Left ventricle myocardium inferior (tissue), 1 donor: ENCODE measurements around the gene CNOT10. TPM values are rescaled to one million over a fixed set of nuclear protein-coding genes. Genes with fewer than 3 reads are reported as not detected.

Experiments used
- DNase-seq: peaks from one replicate; pipeline ENCODE4 v3.0.0-alpha.2; 2020
- H3K27ac ChIP-seq: fragments of 200-600 bp; replicated peaks from 2 replicates; pipeline ENCODE4 v1.8.0; 2021
- H3K27me3 ChIP-seq: fragments of 200-600 bp; 2 replicates; pipeline ENCODE4 v1.8.0; 2021; ENCODE audit warnings: low read depth
- H3K36me3 ChIP-seq: fragments of 200-600 bp; 2 replicates; pipeline ENCODE4 v1.8.0; 2021
- H3K4me1 ChIP-seq: fragments of 200-600 bp; 2 replicates; pipeline ENCODE4 v1.8.0; 2021
- H3K4me3 ChIP-seq: fragments of 200-600 bp; 2 replicates; pipeline ENCODE4 v1.8.0; 2021; ENCODE audit warnings: mild to moderate bottlenecking, moderate library complexity
- H3K9me3 ChIP-seq: fragments of 200-600 bp; replicated peaks from 2 replicates; pipeline ENCODE4 v1.8.0; 2021
- intact Hi-C: fragments of 100-400 bp; cut with micrococcal nuclease; formaldehyde crosslinking; loops from one replicate; pipeline ENCODE4 v1.11.0; 2022
- total RNA-seq: library from RNA; stranded (reverse); fragmentation: NEBNext Ultra II Directional; extraction: Animal tissue kit (Norgen Biotek cat#: 25700); gene quantifications from one replicate; pipeline ENCODE4 v1.2.1, GENCODE V29; 2021
- TF ChIP-seq, protein P1 (sequence below): fragments of 200-600 bp; IDR thresholded peaks from 2 replicates; pipeline ENCODE4 v1.8.0; 2021; ENCODE audit warnings: antibody characterized with exemption, mild to moderate bottlenecking, borderline replicate concordance
- donor health status: DM: no; HTN: yes; CAD: no; lungs with severe emphysema.

CNOT10 gene
- total RNA-seq, 1 donor from 2014 or later = 14.6 TPM

DNA sequence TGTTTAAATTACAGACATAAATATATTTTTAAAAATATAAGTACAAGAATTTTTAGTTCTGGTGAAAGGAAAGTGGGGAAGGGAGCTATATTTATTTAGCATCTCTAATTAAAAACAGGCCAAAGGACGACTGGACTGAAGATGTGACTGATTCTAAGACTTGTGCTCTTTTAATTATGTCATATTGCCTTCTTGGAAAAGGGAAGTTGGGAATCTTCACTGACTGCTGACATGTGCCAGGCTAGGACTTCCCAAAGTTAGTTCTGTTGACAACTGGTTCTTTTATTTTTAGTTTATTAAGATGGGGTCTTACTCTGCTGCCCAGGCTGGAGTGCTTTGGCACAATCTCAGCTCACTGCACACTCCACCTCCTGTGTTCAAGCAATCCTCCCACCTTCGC lies 13.5 kb downstream of the CNOT10 start:
- no peak for DNase-seq
- Histone ChIP-seq H3K9me3 (no peaks in the 10 kb centered on the region), H3K4me1 (no peaks in the 10 kb centered on the region), H3K4me3 (no peak overlapping the region), H3K27me3 (no peaks in the 10 kb centered on the region), H3K36me3 (peaks cover 3% of the 10 kb centered on the region), H3K27ac (no peak overlapping the region)
- TF ChIP-seq, protein P1, sequence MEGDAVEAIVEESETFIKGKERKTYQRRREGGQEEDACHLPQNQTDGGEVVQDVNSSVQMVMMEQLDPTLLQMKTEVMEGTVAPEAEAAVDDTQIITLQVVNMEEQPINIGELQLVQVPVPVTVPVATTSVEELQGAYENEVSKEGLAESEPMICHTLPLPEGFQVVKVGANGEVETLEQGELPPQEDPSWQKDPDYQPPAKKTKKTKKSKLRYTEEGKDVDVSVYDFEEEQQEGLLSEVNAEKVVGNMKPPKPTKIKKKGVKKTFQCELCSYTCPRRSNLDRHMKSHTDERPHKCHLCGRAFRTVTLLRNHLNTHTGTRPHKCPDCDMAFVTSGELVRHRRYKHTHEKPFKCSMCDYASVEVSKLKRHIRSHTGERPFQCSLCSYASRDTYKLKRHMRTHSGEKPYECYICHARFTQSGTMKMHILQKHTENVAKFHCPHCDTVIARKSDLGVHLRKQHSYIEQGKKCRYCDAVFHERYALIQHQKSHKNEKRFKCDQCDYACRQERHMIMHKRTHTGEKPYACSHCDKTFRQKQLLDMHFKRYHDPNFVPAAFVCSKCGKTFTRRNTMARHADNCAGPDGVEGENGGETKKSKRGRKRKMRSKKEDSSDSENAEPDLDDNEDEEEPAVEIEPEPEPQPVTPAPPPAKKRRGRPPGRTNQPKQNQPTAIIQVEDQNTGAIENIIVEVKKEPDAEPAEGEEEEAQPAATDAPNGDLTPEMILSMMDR = no peak
- intact Hi-C loops = no loop called here

DNA sequence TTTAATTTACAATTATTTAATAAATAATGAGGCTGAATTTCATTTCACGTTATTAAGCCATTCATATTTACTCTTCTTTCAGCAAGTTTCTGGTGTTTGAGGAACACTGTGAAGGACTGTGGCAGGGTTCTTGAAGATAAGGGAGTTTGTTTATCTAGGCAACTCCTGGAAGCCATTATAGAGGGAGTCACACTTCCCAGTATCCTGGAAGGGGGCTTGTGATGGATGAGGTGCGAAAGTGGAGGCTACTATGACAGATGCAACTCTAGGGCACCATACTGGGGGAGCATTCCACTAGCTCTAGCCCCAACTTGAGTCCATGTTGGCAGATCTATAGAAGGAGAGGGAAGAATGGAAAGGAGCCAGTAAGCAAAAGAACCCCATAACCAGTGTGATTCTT lies 14.4 kb downstream of the CNOT10 start:
- Histone ChIP-seq H3K4me3 (no peak overlapping the region), H3K27me3 (no peaks in the 10 kb centered on the region), H3K9me3 (no peaks in the 10 kb centered on the region), H3K27ac (no peak overlapping the region), H3K36me3 (no peaks in the 10 kb centered on the region), H3K4me1 (no peaks in the 10 kb centered on the region)
- TF ChIP-seq, protein P1 = no peak
- intact Hi-C loops = no loop called here
- no peak for DNase-seq

DNA sequence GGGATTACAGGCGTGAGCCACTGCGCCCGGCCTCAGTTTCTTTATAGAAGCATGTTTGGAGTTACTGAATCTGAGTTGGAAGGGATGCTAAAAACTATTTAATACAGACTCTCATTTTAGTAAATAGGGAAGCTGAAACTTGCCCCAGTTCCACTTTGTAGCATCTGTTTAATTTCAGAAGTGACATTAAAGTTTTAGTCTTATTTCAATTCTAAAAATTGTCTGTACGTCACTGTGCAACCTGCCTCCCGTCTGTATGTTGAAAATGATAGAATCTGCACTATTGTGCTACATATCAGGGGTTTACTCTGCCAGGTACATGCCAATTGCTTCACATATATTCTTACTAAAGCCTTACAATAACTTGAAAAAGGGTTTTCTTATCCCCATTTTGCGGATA lies 15.3 kb downstream of the CNOT10 start:
- Histone ChIP-seq H3K4me1 (peaks cover 2% of the 10 kb centered on the region), H3K36me3 (no peaks in the 10 kb centered on the region), H3K9me3 (no peaks in the 10 kb centered on the region), H3K4me3 (no peak overlapping the region), H3K27ac (no peak overlapping the region), H3K27me3 (no peaks in the 10 kb centered on the region)
- intact Hi-C loops = no loop called here
- TF ChIP-seq, protein P1 = no peak
- no peak for DNase-seq

DNA sequence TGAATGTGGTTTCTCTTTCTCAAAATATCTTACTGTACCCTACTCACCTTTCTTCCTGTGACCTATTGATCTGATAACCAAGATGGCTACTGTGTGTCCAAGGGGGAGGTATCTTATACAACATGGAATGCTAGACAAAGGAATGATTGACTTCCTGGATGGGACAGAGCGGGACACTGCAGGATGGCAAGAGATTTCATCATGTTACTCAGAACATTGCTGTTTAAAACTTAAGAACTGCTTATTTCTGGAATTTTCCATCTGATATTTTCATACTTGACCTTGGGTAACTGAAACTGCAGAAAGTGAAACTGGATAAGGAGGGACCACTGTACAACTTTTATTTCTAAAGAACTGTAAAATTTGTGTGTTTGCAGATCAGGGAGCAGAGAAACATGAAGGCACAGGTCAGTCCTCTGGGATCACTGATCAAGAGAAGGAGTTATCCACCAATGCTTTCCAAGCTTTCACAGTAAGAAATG lies 18.5 kb downstream of the CNOT10 start:
- no peaks in the 10 kb centered on the region for H3K27me3 ChIP-seq
- no peaks in the 10 kb centered on the region for H3K9me3 ChIP-seq
- TF ChIP-seq, protein P1 = no peak
- intact Hi-C loops = no loop called here
- no peak overlapping the region for H3K27ac ChIP-seq
- H3K36me3 ChIP-seq = no peaks in the 10 kb centered on the region
- DNase-seq = no peak
- peaks cover 11% of the 10 kb centered on the region for H3K4me1 ChIP-seq
- no peak overlapping the region for H3K4me3 ChIP-seq

DNA sequence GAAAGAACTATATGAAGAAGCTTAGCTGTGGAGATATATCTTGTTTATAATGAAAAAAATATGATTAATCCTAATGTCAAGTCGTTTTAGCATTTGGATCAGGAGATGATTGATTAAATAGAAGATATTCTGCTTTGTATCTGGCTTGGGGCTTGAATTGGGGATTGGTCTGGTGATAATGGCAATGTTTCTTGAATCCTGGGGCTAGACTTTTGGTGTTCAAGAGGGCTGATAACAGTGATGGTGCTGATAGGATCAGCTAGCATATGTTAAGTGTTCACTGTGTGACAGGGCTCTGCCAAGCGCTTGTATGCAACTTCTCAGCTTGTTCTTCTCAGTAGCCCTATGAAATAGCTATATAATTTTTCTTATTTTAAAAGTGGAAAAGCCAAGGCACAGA lies 20.2 kb downstream of the CNOT10 start:
- TF ChIP-seq, protein P1 = no peak
- H3K27me3 ChIP-seq = no peaks in the 10 kb centered on the region
- DNase-seq = no peak
- H3K36me3 ChIP-seq = peaks cover 12% of the 10 kb centered on the region
- no peaks in the 10 kb centered on the region for H3K9me3 ChIP-seq
- no peak overlapping the region for H3K27ac ChIP-seq
- intact Hi-C loops = no loop called here
- H3K4me1 ChIP-seq = peaks cover 11% of the 10 kb centered on the region
- no peak overlapping the region for H3K4me3 ChIP-seq
